Panc1 (cell line): ENCODE results near the gene EPX.

Experiments
- CTCF ChIP-seq: fragments of 450-650 bp; IDR thresholded peaks from 2 replicates; pipeline ENCODE4 v1.5.1; 2017; ENCODE audit warnings: mild to moderate bottlenecking
- POLR2AphosphoS5 ChIP-seq: IDR thresholded peaks from 2 replicates; pipeline ENCODE4 v1.6.1; 2012; ENCODE audit warnings: mild to moderate bottlenecking, low read depth, low read length, moderate library complexity
- REST ChIP-seq, 2 experiments: IDR thresholded peaks; 2 replicates each; pipeline ENCODE4 v1.6.1; 2011 to 2012; ENCODE audit warnings: low read depth in 2 of 2, control low read depth in 1 of 2, low read length in 1 of 2, mild to moderate bottlenecking in 1 of 2, moderate library complexity in 1 of 2; ENCODE audit not compliant: insufficient read depth in 1 of 2
- SIN3A ChIP-seq: IDR thresholded peaks from 2 replicates; pipeline ENCODE4 v1.6.1; 2012; ENCODE audit warnings: low read depth, mild to moderate bottlenecking, low read length, moderate library complexity, borderline replicate concordance; ENCODE audit not compliant: insufficient read depth

GRCh38 chr17:58246104-58246740 is 53.7 kb downstream of the EPX start:
- TF ChIP-seq CTCF (no peak), POLR2AphosphoS5 (no peak), SIN3A (no peak), REST (IDR thresholded peaks at IDR 0.05; ENCODE audit: insufficient read depth in 1 of 2, low read depth in 2 of 2, low read length in 1 of 2) (no peak)
